Astrocyte (in vitro differentiated cells and primary cell): ENCODE measurements around the gene BHLHA9. TPM values are rescaled to one million over a fixed set of nuclear protein-coding genes. Genes with fewer than 3 reads are reported as not detected.

Source experiments
- DNase-seq: peaks from one replicate; pipeline ENCODE4 v3.0.0-alpha.2; 2010; ENCODE audit warnings: low read depth
- FAIRE-seq: peaks from 2 replicates; lab custom pipeline; 2011; peaks lifted over from hg19 to GRCh38; lab: Jason Lieb, UNC
- H2AFZ ChIP-seq: 2 replicates; pipeline ENCODE4 v1.6.0; 2012; ENCODE audit warnings: low read depth, low read length, inconsistent platforms
- H3K27ac ChIP-seq: 2 replicates; pipeline ENCODE4 v1.5.1; 2011; ENCODE audit warnings: low read depth, low read length, inconsistent platforms
- H3K27me3 ChIP-seq: 2 replicates; pipeline ENCODE4 v1.6.0; 2011; ENCODE audit warnings: low read length, inconsistent platforms; ENCODE audit not compliant: insufficient read depth
- H3K36me3 ChIP-seq: 2 replicates; pipeline ENCODE4 v1.5.1; 2011; ENCODE audit warnings: low read length, inconsistent platforms; ENCODE audit not compliant: insufficient read depth
- H3K4me1 ChIP-seq: 2 replicates; pipeline ENCODE4 v1.5.1; 2011; ENCODE audit warnings: low read length, inconsistent platforms; ENCODE audit not compliant: insufficient read depth
- H3K4me2 ChIP-seq: 2 replicates; pipeline ENCODE4 v1.6.0; 2012; ENCODE audit warnings: low read length, inconsistent platforms
- H3K4me3 ChIP-seq: 2 replicates; pipeline ENCODE4 v1.5.1; 2011; ENCODE audit warnings: low read depth, mild to moderate bottlenecking, low read length, inconsistent platforms; ENCODE audit not compliant: insufficient read depth
- H3K79me2 ChIP-seq: 2 replicates; pipeline ENCODE4 v1.6.0; 2012; ENCODE audit warnings: mild to moderate bottlenecking, low read length, inconsistent platforms; ENCODE audit not compliant: insufficient read depth
- H3K9ac ChIP-seq: 2 replicates; pipeline ENCODE4 v1.6.0; 2012; ENCODE audit warnings: mild to moderate bottlenecking, low read length, inconsistent platforms
- H3K9me3 ChIP-seq: 2 replicates; pipeline ENCODE4 v1.5.1; 2012; ENCODE audit warnings: low read depth, mild to moderate bottlenecking, low read length, inconsistent platforms; ENCODE audit not compliant: insufficient read depth
- H4K20me1 ChIP-seq: 2 replicates; pipeline ENCODE4 v1.6.0; 2012; ENCODE audit warnings: low read length, inconsistent platforms; ENCODE audit not compliant: insufficient read depth
- H3K27ac Mint-ChIP-seq: one replicate; pipeline ENCODE4 v1.8.0; 2021; ENCODE audit warnings: mild to moderate bottlenecking, mixed read lengths; ENCODE audit not compliant: unreplicated experiment
- H3K27me3 Mint-ChIP-seq: one replicate; pipeline ENCODE4 v1.8.0; 2021; ENCODE audit warnings: low read depth, mixed read lengths; ENCODE audit not compliant: unreplicated experiment
- H3K36me3 Mint-ChIP-seq: one replicate; pipeline ENCODE4 v1.8.0; 2021; ENCODE audit warnings: low read depth, mixed read lengths; ENCODE audit not compliant: unreplicated experiment
- H3K4me1 Mint-ChIP-seq: one replicate; pipeline ENCODE4 v1.8.0; 2021; ENCODE audit warnings: low read depth, mixed read lengths; ENCODE audit not compliant: unreplicated experiment
- H3K4me3 Mint-ChIP-seq: one replicate; pipeline ENCODE4 v1.8.0; 2021; ENCODE audit warnings: mild to moderate bottlenecking, moderate library complexity, mixed read lengths; ENCODE audit not compliant: unreplicated experiment
- H3K9me3 Mint-ChIP-seq: one replicate; pipeline ENCODE4 v1.8.0; 2021; ENCODE audit warnings: mild to moderate bottlenecking, mixed read lengths; ENCODE audit not compliant: unreplicated experiment
- EZH2 ChIP-seq: IDR thresholded peaks from 2 replicates; pipeline ENCODE4 v1.6.1; 2012; ENCODE audit warnings: mild to moderate bottlenecking, low read length, inconsistent platforms; ENCODE audit not compliant: insufficient read depth
- total RNA-seq: library from RNA; stranded (reverse); gene quantifications from 2 replicates; pipeline ENCODE4 v1.2.1, GENCODE V29; 2021
- TF ChIP-seq, protein P1 (sequence below): IDR thresholded peaks from 2 replicates; pipeline ENCODE4 v1.5.1; 2011; ENCODE audit warnings: low read depth, mild to moderate bottlenecking, inconsistent platforms, low read length, moderate library complexity; ENCODE audit not compliant: insufficient read depth

The BHLHA9 gene
- total RNA-seq, 1 donor from 2014 or later: not detected

DNA sequence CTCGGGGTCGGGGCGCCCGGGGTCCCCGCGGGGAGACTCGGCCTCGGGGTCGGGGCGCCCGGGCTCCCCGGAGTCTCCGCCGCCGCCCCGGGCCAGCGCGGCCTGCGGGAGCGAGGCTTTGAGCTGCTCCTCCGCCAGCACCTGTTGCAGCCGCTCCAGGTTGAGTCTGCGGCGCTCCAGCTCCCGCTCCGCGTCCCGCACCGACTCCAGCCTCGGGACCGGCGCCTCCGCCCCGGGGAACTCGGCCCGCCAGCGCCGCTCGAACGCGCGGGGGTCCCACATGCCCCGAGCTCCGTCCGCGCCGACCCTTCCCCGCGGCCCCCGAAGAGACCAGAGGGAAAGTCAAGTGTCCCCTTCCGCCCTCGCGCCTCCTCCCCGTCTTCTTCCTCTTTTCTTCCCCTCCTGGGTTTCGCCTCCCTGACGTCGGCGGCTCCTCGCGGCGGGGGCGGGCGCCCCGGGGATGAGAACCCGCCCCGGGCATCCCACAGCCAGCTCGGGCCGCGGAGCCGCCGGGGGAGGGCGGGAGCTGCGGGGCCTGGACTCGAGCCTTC is 40.8 kb upstream of the BHLHA9 start:
- H3K9me3 Mint-ChIP-seq: peaks cover 6% of the 10 kb centered on the region
- peaks cover 45% of the 10 kb centered on the region for H3K27me3 ChIP-seq
- H3K36me3 Mint-ChIP-seq: no peaks in the 10 kb centered on the region
- TF ChIP-seq, protein P1, sequence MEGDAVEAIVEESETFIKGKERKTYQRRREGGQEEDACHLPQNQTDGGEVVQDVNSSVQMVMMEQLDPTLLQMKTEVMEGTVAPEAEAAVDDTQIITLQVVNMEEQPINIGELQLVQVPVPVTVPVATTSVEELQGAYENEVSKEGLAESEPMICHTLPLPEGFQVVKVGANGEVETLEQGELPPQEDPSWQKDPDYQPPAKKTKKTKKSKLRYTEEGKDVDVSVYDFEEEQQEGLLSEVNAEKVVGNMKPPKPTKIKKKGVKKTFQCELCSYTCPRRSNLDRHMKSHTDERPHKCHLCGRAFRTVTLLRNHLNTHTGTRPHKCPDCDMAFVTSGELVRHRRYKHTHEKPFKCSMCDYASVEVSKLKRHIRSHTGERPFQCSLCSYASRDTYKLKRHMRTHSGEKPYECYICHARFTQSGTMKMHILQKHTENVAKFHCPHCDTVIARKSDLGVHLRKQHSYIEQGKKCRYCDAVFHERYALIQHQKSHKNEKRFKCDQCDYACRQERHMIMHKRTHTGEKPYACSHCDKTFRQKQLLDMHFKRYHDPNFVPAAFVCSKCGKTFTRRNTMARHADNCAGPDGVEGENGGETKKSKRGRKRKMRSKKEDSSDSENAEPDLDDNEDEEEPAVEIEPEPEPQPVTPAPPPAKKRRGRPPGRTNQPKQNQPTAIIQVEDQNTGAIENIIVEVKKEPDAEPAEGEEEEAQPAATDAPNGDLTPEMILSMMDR: no peak
- TF ChIP-seq EZH2: peak; percentile 94
- no peaks in the 10 kb centered on the region for H3K79me2 ChIP-seq
- peaks cover 6% of the 10 kb centered on the region for H3K4me1 ChIP-seq
- H3K9me3 ChIP-seq: no peaks in the 10 kb centered on the region
- H3K4me2 ChIP-seq: peak overlapping the region; percentile 80
- H3K27me3 Mint-ChIP-seq: peaks cover 68% of the 10 kb centered on the region
- H3K9ac ChIP-seq: no peak overlapping the region
- H3K4me3 ChIP-seq: peak overlapping the region; percentile 5
- H3K4me1 Mint-ChIP-seq: no peaks in the 10 kb centered on the region
- H3K36me3 ChIP-seq: no peaks in the 10 kb centered on the region
- no peak overlapping the region for H3K27ac ChIP-seq
- no peak overlapping the region for H2AFZ ChIP-seq
- H3K4me3 Mint-ChIP-seq: no peak overlapping the region
- DNase-seq: no peak
- H3K27ac Mint-ChIP-seq: no peak overlapping the region
- no peak for FAIRE-seq
- H4K20me1 ChIP-seq: no peaks in the 10 kb centered on the region

DNA sequence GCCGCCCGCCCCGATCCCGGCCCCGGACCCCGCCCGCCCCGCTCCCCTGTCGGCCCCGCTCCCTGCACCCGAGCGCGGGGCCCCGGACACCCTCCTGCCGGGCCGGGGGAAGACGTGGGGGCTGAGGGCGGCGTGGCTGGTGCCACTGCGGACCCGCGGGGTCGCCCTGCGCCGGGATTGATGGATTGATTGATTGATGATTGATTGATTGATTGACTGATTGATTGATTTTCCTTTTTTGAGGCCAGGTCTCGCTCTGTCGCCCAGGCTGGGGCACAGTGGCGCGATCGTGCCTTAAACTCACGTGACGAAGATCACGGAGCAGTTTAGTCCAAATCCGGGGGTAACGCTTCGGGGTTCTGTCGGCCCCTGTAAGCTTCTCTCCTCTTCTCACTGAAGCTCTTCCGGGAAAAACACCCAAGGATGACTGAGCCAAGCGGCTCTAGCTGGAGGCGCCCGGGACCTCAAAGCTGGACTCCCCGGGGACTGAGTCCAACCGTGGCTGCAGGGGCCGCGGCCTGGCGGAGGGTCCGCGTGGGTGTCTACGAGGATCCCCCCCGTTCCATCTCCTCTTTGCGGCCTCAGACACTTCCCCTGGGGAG is 40.2 kb upstream of the BHLHA9 start:
- peak overlapping the region; percentile 80 for H3K4me2 ChIP-seq
- H3K36me3 ChIP-seq: no peaks in the 10 kb centered on the region

More for the DNA sequence above, 40.2 kb upstream of the BHLHA9 start:
- Histone ChIP-seq H3K79me2 (no peaks in the 10 kb centered on the region), H3K9ac (no peak overlapping the region), H4K20me1 (no peaks in the 10 kb centered on the region), H3K27me3 (peaks cover 45% of the 10 kb centered on the region), H3K9me3 (no peaks in the 10 kb centered on the region), H3K4me3 (no peak overlapping the region), H3K27ac (no peak overlapping the region), H3K4me1 (peaks cover 6% of the 10 kb centered on the region), H2AFZ (no peak overlapping the region)
- peak overlapping the region; percentile 66 for H3K4me3 Mint-ChIP-seq
- no peak for FAIRE-seq
- no peak for TF ChIP-seq EZH2
- TF ChIP-seq, protein P1: no peak
- H3K27me3 Mint-ChIP-seq: peaks cover 67% of the 10 kb centered on the region
- H3K4me1 Mint-ChIP-seq: no peaks in the 10 kb centered on the region
- no peaks in the 10 kb centered on the region for H3K36me3 Mint-ChIP-seq
- H3K9me3 Mint-ChIP-seq: peaks cover 6% of the 10 kb centered on the region
- H3K27ac Mint-ChIP-seq: no peak overlapping the region
- DNase-seq: no peak
